HG03442 (cell line): ENCODE results near the gene MBD6.
"Not testable (repeated sequence)": the region's sequence is repeated elsewhere in the genome, so short reads cannot be mapped to it uniquely, and the experiment has no call there.

Experiments
- ATAC-seq: cut with Tn5 transposase; IDR thresholded peaks from one replicate; pipeline ENCODE4 v1.9.1; 2021; ENCODE audit warnings: mild to moderate bottlenecking, moderate library complexity; ENCODE audit not compliant: unreplicated experiment

The MBD6 gene

GRCh38 chr12:57568838-57569237 is 46.2 kb downstream of the MBD6 start:
- no peak for ATAC-seq

DNA sequence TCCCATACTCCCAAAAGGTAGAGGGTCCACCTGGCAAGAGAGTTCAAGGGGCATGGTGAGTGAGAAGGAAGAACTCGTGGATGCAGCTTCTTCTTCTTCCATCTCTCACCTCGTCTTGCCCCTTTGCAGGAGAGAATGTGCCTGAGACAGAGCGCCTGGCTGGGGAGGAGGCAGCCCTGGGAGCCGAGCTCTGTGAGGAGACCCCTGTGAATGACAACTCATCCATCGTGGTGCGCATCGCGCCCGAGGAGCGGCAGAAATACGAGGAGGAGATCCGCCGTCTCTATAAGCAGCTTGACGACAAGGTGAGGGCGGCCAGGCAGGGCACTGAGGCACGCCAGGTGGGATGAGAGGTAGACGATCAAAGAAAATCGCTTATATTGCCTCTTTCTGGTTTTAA is 47.2 kb downstream of the MBD6 start:
- no peak for ATAC-seq

DNA sequence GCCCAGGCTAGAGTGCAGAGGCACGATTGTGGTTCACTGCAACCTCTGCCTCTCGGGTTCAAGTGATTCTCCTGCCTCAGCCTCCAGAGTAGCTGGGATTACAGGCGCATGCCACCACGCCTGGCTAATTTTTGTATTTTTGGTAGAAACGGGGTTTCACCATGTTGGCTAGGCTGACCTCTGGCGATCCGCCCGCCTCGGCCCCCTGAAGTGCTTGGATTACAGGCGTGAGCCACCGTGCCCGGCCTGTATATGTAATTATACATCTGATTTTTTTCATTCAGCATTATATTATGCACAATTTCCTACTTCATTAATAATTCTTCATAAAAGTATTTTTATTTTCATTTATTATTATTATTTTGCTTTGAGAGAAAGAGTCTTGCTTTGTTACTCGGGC is 47.8 kb downstream of the MBD6 start:
- ATAC-seq = not testable (repeated sequence)

DNA sequence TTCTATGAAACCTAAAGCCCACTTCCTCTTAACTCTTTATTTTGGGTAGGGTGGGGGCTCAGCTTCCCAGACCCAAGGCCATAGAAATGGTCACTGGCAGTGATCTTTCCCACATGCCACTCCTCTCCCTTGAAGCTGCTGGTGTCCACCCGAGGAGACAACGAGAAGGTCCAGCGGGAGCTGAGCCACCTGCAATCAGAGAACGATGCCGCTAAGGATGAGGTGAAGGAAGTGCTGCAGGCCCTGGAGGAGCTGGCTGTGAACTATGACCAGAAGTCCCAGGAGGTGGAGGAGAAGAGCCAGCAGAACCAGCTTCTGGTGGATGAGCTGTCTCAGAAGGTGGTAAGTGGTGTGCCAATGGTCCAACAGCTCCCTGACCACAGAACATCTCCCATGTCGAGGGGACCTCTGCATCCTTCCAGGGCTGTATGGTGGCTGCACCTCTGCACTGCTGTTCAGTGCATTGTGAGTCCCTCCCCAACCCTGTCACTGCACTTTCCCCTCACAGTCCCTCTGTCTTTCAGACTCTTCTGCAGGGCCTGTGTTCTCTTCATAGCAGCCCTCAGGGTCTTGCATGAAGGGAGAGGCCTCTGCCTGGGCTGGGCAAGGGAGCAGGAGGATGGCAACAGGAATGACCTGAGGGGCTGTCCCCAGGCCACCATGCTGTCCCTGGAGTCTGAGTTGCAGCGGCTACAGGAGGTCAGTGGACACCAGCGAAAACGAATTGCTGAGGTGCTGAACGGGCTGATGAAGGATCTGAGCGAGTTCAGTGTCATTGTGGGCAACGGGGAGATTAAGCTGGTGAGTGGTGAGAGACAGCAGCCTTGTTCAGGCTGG is 49.5 kb downstream of the MBD6 start:
- ATAC-seq = no peak

DNA sequence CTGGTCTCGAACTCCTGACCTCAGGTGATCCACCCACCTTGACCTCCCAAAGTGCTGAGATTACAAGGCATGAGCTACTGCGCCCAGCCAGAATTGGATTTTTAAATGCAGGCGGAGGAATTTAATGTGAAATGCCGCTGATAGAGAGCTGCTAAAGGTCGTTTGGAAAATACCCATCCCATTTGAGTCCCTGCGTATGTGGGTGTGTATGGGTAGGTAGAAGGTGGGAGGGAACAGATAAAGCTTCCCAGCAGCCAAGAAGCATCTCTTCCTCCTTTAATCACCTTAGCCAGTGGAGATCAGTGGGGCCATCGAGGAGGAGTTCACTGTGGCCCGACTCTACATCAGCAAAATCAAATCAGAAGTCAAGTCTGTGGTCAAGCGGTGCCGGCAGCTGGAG is 52.2 kb downstream of the MBD6 start:
- no peak for ATAC-seq

GRCh38 chr12:57575771-57576612 is 53.4 kb downstream of the MBD6 start:
- no peak for ATAC-seq

DNA sequence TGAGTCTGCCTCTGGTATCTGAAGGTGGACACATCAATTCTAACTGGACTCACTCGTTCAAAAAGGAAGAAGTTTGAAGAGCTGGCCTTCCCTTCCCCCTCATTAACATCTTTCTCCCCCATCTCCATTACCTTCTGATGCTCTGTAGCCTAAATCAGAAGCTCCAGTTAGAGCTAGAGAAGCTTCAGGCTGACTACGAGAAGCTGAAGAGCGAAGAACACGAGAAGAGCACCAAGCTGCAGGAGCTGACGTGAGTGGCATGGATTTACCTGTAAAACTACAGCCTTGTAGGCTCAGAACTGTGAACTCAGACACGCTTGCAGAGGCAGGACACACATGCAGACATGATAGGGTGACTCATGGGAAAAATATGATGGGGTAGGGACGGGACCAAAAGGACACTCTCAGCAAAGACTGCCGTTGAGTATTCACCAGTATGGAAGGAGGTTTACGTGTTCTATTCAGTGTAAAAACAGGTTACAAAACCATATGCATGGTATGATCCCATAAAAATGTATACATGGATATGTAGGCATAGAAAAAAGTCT is 54.1 kb downstream of the MBD6 start:
- ATAC-seq = no peak

- no peak for ATAC-seq
Measured at GRCh38 chr12:57577981-57578758, 55.5 kb downstream of the MBD6 start.

DNA sequence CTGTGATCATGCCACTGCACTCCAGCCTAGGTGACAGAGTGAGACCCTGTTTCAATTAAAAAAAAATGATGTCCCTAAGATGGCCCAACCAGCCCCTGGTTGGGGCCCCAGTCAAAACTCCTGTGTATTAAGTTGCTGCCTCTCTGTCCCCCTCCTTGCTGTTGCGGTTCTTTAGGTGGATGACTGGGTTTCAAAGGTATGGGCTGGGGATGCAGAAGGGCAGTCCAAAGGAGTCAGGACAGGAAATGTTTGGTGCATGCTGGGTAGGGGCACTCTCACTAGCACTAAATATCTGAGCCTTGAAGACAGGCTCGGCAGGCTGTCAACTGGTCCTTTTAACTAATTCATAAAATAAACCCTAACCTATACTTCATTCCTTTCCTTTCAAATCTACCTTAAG is 56.4 kb downstream of the MBD6 start:
- no peak for ATAC-seq
